ENCODE data around the gene ZFAND2A.
A peak's percentile ranks its signal among the peaks of the same experiment; 100 is the strongest.
"Not testable (repeated sequence)": the region's sequence is repeated elsewhere in the genome, so short reads cannot be mapped to it uniquely, and the experiment has no call there.

The ZFAND2A gene, protein sequence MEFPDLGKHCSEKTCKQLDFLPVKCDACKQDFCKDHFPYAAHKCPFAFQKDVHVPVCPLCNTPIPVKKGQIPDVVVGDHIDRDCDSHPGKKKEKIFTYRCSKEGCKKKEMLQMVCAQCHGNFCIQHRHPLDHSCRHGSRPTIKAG

DNA sequence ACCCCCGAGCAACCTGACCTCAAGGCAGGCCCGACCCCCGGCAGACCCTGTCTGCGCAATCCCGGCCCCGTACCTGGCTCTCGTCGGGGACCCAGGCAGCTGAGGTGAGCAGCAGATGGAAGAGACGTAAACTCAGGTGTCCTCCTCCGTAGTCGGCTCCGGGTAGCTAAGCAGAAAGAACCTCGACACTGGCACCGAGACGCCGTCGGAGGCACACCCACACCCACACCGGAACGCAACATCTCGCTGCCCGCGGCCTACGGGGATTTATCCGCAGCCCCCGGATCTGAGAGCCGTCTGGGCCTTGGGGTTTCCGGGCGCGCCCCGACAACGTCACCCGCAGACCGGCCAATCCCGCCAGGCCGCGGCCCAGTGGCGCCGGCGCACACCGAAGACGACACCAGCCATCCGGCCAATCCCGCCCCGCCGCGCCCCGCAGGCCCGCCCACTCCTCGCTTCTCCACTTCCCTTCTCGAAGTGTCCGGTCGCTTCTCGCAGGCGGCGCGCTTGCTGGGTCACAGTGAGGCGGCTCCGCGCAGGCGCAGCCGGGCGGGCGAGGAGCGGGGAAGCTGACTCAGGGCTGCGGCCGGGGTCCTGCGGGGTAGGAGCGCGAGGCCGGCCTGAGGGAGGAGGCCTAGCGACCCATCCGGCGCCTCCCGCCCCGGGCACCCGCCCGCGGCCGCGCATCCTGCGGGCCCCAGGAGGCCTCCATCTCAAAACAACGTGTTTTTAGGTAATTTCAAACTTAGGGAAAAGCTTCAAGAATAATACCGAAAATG lies at the start of gene ZFAND2A:
Gene ZFAND2A, minus strand, starts transcription at position 306 of the 779 bp plus-strand sequence. CDS start 1,984 bp downstream, outside the sequence.
- Mint-ChIP-seq H3K9me3 (no peaks in the 10 kb centered on the region), H3K27ac (ENCODE audit: low read depth) (peak within 1 kb of the TSS; percentile 90), H3K4me3 (peak within 1 kb of the TSS; percentile 81), H3K27me3 (no peaks in the 10 kb centered on the region), H3K4me1 (peaks cover 24% of the 10 kb centered on the region), H3K36me3 (ENCODE audit: insufficient read depth) (peaks cover 26% of the 10 kb centered on the region)
- peak; percentile 98 for ATAC-seq (replicated peaks; ENCODE audit: extremely low read depth, poor library complexity, severe bottlenecking)
- DNase-seq (ENCODE audit: low spot score in 2 of 2): peak; percentile 97 to 98

DNA sequence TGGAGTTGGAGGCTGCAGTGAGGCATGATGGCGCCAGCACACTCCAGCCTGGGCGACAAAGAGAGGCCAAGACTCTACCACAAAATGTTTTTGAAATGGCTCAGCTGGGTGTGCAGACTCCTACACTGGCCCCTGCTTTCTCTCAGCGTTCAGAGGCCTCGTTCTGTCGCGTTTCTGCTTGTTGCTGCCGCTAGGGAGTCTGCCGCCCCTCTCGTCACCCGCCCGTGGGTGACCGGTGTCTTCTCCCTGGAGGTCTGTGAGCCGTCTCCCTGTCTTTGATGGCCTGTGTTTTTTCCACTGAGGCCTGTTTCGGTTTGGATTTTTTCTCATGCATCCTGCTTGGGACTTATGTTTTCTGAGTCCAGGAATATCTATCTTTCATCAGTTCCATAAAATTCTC lies 49.1 kb upstream of the ZFAND2A start:
- no peak overlapping the region for H3K27ac Mint-ChIP-seq (ENCODE audit: low read depth)
- ATAC-seq (replicated peaks; ENCODE audit: extremely low read depth, poor library complexity, severe bottlenecking): no peak
- no peaks in the 10 kb centered on the region for H3K36me3 Mint-ChIP-seq (ENCODE audit: insufficient read depth)
- H3K4me3 Mint-ChIP-seq: no peak overlapping the region
- H3K9me3 Mint-ChIP-seq: no peaks in the 10 kb centered on the region
- peaks cover 40% of the 10 kb centered on the region for H3K27me3 Mint-ChIP-seq
- H3K4me1 Mint-ChIP-seq: no peaks in the 10 kb centered on the region
- no peak for DNase-seq (ENCODE audit: low spot score in 2 of 2)

DNA sequence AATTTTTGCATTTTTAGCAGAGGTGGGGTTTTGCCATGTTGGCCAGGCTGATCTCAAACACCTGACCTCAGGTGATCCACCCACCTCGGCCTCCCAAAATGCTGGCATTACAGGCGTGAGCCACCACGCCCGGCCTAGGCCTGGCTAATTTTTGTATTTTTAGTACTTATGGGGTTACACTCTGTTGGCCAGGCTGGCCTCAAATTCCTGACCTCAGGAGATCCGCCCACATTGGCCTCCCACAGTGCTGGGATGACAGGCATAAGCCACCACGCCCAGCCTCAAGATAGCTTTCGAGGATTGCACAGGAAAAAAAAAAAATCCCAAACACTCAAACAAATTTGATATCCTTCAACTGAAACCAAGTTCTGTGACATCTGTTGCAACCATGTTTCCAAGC lies 45.7 kb upstream of the ZFAND2A start:
- H3K27me3 Mint-ChIP-seq: peaks cover 19% of the 10 kb centered on the region
- H3K36me3 Mint-ChIP-seq (ENCODE audit: insufficient read depth); ATAC-seq (replicated peaks; ENCODE audit: extremely low read depth, poor library complexity, severe bottlenecking); H3K4me1 Mint-ChIP-seq; DNase-seq (ENCODE audit: low spot score in 2 of 2); H3K9me3 Mint-ChIP-seq; H3K27ac Mint-ChIP-seq (ENCODE audit: low read depth); H3K4me3 Mint-ChIP-seq: not testable (repeated sequence)

DNA sequence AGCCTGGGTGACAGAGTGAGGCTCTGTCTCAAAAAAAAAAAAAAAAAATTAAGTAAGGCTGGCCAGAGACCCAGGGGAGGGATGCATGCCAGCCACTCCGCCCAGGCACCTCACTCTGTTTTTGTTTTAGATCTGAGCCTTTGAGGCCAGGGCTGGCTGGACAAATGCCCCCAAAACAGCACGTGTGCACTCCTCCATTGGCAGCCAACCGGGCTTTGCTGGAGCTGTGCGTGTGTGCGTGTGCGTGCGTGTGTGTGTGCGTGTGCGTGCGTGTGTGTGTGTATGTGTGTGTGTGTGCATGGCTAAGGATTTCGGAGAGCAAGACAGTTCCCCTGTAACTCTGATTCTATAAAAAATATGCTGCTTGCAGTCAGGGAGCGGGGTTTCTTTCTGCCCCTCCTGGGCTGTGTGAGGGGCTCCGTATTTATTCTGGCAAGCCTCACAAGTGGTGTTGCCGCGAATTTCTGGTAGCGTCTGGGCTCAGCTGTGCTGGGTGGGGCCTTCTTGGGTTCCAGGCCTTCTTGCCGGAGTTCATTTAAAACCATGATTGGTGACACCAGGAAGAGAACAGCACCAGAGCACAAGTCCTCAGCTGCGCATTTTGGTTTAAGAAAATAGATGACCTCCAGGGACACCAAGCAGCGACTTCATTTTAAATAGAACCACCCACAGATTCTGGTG lies 44.6 kb upstream of the ZFAND2A start:
- H3K4me3 Mint-ChIP-seq: no peak overlapping the region
- DNase-seq (ENCODE audit: low spot score in 2 of 2): no peak
- no peaks in the 10 kb centered on the region for H3K36me3 Mint-ChIP-seq (ENCODE audit: insufficient read depth)
- ATAC-seq (replicated peaks; ENCODE audit: extremely low read depth, poor library complexity, severe bottlenecking): no peak
- no peaks in the 10 kb centered on the region for H3K4me1 Mint-ChIP-seq
- no peak overlapping the region for H3K27ac Mint-ChIP-seq (ENCODE audit: low read depth)
- peaks cover 8% of the 10 kb centered on the region for H3K27me3 Mint-ChIP-seq
- H3K9me3 Mint-ChIP-seq: no peaks in the 10 kb centered on the region

DNA sequence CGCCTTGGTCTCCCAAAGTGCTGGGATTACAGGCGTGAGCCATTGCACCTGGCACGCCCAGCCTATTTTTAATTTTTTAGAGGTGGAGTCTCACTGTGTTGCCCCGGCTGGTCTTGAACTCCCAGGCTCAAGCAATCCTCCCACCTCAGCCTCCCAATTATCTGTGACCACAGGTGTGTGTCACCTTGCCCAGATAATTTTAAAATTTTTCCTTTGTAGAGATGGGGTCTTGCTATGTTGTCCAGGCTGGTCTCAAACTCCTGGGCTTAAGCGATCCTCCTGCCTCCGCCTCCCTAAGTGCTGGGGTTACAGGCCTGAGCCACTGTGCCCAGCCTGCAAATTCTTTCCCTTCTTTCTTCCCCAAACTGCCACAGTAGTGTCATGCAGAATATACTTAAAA lies 42.9 kb upstream of the ZFAND2A start:
- not testable (repeated sequence) for H3K36me3 Mint-ChIP-seq (ENCODE audit: insufficient read depth); ATAC-seq (replicated peaks; ENCODE audit: extremely low read depth, poor library complexity, severe bottlenecking); DNase-seq (ENCODE audit: low spot score in 2 of 2); H3K27ac Mint-ChIP-seq (ENCODE audit: low read depth); H3K4me3 Mint-ChIP-seq; H3K4me1 Mint-ChIP-seq; H3K9me3 Mint-ChIP-seq; H3K27me3 Mint-ChIP-seq

DNA sequence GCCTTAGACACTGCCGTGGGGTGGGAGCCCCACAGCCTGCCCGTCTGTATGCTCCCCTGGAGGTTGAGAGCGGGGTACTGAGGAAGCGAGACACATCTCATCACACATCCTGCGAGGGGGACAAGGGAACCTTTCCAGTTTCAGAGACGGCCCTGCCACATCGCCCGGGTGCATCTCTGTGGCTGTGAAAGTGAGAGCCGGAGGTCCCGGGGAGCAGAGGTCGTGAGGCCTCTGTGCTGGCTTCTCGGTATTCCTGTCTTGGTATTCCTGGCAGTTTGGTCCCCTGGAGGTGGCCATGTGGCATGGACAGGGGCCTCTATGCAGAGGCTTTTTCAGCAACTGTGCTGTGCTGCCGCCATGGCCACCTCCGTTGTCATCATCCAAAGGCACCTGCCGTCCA lies 41.9 kb upstream of the ZFAND2A start:
- H3K4me1 Mint-ChIP-seq: no peaks in the 10 kb centered on the region
- DNase-seq (ENCODE audit: low spot score in 2 of 2): no peak
- ATAC-seq (replicated peaks; ENCODE audit: extremely low read depth, poor library complexity, severe bottlenecking): no peak
- no peak overlapping the region for H3K4me3 Mint-ChIP-seq
- no peak overlapping the region for H3K27ac Mint-ChIP-seq (ENCODE audit: low read depth)
- no peaks in the 10 kb centered on the region for H3K9me3 Mint-ChIP-seq
- no peaks in the 10 kb centered on the region for H3K36me3 Mint-ChIP-seq (ENCODE audit: insufficient read depth)
- no peaks in the 10 kb centered on the region for H3K27me3 Mint-ChIP-seq

DNA sequence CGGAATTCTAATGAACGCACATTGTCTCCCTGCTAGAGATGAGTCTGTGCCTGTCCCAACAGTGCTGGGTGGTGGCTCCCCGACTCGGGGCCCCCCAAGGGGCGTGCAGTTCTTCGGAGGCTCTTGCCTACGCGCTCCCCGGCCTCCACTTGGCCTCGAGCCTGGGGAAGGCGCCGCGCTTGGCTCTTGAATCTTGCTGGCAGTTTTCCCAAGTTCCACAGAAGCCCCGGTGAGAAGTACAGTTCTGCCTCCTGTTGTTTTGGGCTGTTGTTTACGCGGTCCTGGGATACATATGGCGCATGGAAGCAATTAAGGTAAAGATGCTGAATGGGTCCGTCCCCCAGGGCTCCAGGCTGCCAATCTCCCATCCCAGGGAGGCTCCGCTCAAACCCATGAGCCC lies 40.0 kb upstream of the ZFAND2A start:
- no peaks in the 10 kb centered on the region for H3K9me3 Mint-ChIP-seq
- no peak for DNase-seq (ENCODE audit: low spot score in 2 of 2)
- no peaks in the 10 kb centered on the region for H3K27me3 Mint-ChIP-seq
- no peaks in the 10 kb centered on the region for H3K4me1 Mint-ChIP-seq
- ATAC-seq (replicated peaks; ENCODE audit: extremely low read depth, poor library complexity, severe bottlenecking): no peak
- H3K4me3 Mint-ChIP-seq: no peak overlapping the region
- H3K27ac Mint-ChIP-seq (ENCODE audit: low read depth): no peak overlapping the region
- no peaks in the 10 kb centered on the region for H3K36me3 Mint-ChIP-seq (ENCODE audit: insufficient read depth)

DNA sequence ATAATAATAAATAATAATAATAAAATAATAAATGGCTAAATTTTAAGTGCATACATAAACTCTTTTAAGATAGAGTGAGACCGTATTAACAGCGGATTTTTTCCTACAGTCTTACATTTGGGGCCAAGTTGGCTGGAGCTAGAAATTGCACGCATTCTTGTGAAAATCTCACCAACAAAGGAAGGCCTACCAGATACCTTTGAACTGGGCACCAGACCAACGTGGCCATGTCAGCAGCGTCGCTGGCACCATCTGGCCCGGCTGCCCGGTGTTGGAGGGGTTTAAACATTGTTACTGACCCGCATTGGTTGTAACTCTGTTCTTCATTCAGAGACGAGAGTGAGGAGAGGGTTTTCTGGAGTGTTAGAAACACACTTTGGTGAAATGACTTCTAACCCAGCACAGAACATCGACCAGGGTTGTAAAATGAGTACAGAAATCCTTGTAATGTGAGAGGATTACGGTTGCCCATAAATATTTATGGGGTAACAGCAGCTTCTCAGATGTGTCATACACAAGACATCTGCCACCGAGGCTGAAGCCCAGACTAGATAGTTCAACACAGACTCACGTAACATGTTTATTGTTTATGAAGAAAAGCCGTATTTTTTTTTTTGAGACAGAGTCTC lies 38.1 kb upstream of the ZFAND2A start:
- no peaks in the 10 kb centered on the region for H3K9me3 Mint-ChIP-seq
- no peaks in the 10 kb centered on the region for H3K4me1 Mint-ChIP-seq
- H3K27ac Mint-ChIP-seq (ENCODE audit: low read depth): no peak overlapping the region
- H3K27me3 Mint-ChIP-seq: no peaks in the 10 kb centered on the region
- no peak for DNase-seq (ENCODE audit: low spot score in 2 of 2)
- H3K36me3 Mint-ChIP-seq (ENCODE audit: insufficient read depth): peaks cover 1% of the 10 kb centered on the region
- ATAC-seq (replicated peaks; ENCODE audit: extremely low read depth, poor library complexity, severe bottlenecking): no peak
- H3K4me3 Mint-ChIP-seq: no peak overlapping the region

DNA sequence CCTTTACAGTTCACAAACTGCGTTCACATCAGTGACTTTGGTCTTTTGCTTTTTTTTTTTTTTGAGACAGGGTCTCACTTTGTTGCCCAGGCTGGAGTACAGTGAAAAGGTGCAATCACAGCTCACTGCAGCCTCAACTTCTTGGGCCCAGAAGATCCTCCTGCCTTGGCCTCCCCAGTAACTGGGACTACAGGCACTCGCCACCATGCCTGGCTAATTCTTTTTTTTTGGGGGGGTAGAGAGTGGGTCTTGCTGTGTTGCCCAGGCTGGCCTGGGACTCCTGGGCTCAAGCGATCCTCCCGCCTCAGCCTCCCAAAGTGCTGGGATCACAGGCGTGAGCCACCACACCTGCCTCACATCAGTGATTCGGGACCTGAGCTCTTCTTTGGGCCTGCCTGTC lies 37.0 kb upstream of the ZFAND2A start:
- DNase-seq (ENCODE audit: low spot score in 2 of 2) (no peak), ATAC-seq (replicated peaks; ENCODE audit: extremely low read depth, poor library complexity, severe bottlenecking) (no peak)
- Mint-ChIP-seq H3K4me3 (no peak overlapping the region), H3K4me1 (peaks cover 5% of the 10 kb centered on the region), H3K9me3 (no peaks in the 10 kb centered on the region), H3K27ac (ENCODE audit: low read depth) (no peak overlapping the region), H3K36me3 (ENCODE audit: insufficient read depth) (peaks cover 1% of the 10 kb centered on the region), H3K27me3 (peaks cover 8% of the 10 kb centered on the region)

DNA sequence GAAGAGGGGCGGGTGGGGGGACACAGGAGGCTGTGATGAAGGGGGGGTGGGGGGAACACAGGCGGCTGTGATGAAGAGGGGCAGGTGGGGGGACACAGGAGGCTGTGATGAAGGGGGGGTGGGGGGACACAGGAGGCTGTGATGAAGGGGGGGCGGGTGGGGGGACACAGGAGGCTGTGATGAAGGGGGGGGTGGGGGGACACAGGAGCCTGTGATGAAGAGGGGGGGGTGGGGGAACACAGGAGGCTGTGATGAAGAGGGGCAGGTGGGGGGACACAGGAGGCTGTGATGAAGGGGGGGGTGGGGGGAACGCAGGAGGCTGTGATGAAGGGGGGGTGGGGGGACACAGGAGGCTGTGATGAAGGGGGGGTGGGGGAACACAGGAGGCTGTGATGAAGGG lies 36.4 kb upstream of the ZFAND2A start:
- H3K36me3 Mint-ChIP-seq (ENCODE audit: insufficient read depth); H3K27ac Mint-ChIP-seq (ENCODE audit: low read depth); H3K4me1 Mint-ChIP-seq; ATAC-seq (replicated peaks; ENCODE audit: extremely low read depth, poor library complexity, severe bottlenecking); DNase-seq (ENCODE audit: low spot score in 2 of 2); H3K9me3 Mint-ChIP-seq; H3K4me3 Mint-ChIP-seq: not testable (repeated sequence)
- peaks cover 13% of the 10 kb centered on the region for H3K27me3 Mint-ChIP-seq

DNA sequence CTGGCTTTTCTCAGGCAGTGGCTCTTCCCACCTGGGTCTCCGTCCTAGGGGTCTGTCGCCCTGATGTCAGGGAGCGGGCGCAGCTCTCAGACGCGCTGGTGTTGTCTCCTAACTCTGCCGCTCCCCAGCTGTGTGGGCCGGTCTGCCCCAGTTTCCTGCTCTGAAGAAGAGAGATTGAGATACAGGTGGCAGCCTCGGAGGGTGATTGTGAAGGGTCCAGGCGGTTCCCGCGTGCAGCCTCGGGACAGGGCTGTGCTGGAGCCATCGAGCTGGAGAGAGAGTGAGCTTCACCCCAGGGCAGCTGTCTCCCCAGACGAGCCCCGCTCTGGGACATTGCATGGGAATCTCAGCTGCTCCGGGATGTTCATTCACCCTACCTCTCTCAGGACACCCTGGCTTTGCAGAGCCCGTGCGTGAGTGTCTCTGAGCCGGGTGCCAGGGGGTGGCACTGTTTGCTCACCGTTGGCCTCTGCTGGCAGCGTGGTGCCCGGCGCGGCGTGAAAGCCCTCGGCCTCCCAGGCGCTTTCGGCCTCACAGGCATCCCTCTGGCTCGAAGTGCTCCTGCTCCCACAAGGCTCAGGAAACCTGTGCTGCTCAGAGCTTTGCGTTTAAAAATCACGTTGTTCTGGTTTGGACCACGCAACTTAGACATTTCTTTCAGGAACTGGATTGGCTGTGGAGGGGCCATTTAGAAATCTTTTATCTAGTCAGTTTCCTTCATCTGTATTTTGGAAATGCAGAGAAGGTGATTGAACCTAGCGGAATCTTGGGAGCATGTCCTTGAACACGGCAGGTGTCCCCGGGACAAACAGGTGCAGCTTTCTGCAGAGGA lies 33.8 kb upstream of the ZFAND2A start:
- DNase-seq (ENCODE audit: low spot score in 2 of 2) (no peak), ATAC-seq (replicated peaks; ENCODE audit: extremely low read depth, poor library complexity, severe bottlenecking) (no peak)
- Mint-ChIP-seq H3K27ac (ENCODE audit: low read depth) (no peak overlapping the region), H3K4me1 (peaks cover 6% of the 10 kb centered on the region), H3K9me3 (no peaks in the 10 kb centered on the region), H3K4me3 (no peak overlapping the region), H3K36me3 (ENCODE audit: insufficient read depth) (peaks cover 1% of the 10 kb centered on the region), H3K27me3 (peaks cover 35% of the 10 kb centered on the region)

DNA sequence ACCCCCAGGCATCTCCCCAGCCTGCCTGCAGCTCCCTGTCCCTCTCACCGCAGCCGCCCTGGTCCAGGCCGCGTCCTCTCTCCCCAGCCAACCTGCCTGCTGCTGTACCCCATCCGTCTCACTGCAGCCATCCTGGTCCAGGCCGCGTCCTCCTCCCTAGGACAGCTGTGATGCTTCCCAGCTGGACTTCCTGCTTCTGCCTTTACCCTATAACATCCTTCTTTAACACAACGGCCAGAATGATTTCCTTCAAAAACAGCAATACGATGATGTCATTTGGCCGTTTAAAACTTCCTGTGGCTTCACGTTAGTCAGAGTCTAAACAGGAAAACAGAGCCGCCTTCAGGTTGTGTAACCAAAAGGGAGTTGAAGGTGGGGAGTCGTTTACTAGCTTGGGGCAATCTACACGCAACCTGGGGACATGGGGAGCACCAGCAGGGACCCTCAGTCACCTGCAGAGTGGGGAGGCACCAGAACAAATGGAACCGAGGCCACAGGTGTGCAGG lies 32.2 kb upstream of the ZFAND2A start:
- DNase-seq (ENCODE audit: low spot score in 2 of 2) (no peak), ATAC-seq (replicated peaks; ENCODE audit: extremely low read depth, poor library complexity, severe bottlenecking) (no peak)
- H3K4me1 Mint-ChIP-seq: peaks cover 6% of the 10 kb centered on the region
- H3K4me3 Mint-ChIP-seq: no peak overlapping the region
- peaks cover 4% of the 10 kb centered on the region for H3K36me3 Mint-ChIP-seq (ENCODE audit: insufficient read depth)
- no peaks in the 10 kb centered on the region for H3K9me3 Mint-ChIP-seq
- peak overlapping the region; percentile 7 for H3K27ac Mint-ChIP-seq (ENCODE audit: low read depth)
- H3K27me3 Mint-ChIP-seq: peaks cover 47% of the 10 kb centered on the region
